DMS 273 (cell line): ENCODE data around the gene GALNT17.
A peak's percentile ranks its signal among the peaks of the same experiment; 100 is the strongest.

ENCODE experiments used
- DNase-seq: peaks from one replicate; lab custom pipeline; 2025; ENCODE audit not compliant: unreplicated experiment; lab: John Stamatoyannopoulos, UW

Gene GALNT17

DNA sequence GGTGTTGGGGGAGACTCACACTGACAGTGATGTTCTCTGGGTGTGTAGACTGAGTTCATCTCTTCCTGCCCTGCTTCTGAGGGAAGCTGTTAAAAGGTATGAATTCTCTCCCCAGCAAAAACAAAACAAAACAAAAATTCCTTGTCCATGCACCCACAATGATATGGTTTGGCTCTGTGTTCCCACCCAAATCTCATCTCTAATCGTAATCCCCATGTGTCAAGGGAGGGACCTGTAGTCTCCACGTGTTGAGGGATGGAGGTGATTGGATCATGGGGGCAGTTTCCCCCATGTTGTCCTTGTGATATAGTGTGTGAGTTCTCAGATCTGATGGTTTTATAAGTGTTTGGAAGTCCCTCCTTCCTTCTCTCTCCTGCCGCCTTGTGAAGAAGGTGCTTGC lies 245.5 kb downstream of the GALNT17 start:
- DNase-seq = no peak

DNA sequence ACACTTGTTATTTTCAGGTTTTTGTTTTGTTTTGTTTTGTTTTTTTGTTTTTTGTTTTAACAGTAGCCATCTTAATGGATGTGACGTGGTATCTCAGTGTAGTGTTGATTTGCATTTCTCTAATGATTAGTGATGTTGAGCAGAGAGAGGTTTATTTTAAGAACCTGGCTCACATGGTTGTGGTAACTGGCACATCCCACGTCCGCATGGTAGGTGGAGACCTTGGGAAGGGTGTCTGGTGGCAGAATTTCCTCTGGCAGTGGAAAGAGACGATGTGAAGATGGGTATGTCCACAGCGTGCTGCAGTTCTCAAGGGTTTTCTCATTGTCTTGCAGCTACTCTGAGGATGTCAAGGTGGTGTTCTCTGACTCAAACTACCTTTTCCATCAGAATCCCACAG lies 252.2 kb downstream of the GALNT17 start:
- DNase-seq = no peak

DNA sequence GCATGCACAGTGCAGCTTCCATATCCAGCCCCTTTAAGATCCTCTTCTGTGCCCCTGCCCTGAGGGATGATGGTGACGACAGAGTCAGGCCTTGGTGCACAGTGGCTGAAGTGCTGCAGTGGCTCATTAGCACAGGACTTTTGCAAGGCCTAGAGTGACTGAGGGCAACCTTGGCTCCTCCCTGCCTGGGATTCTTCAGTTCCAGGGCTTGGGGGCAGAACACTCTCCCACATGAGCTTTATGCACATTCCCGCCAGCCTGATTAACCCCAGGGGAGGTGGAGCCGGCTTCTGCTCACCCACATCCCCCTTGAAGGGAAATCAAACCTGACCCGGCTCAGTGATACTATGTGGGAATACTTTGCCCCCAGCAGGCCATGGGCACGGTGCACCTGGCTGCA lies 253.4 kb downstream of the GALNT17 start:
- no peak for DNase-seq

- DNase-seq = no peak
Measured at GRCh38 chr7:71386152-71386785, 254.3 kb downstream of the GALNT17 start.

DNA sequence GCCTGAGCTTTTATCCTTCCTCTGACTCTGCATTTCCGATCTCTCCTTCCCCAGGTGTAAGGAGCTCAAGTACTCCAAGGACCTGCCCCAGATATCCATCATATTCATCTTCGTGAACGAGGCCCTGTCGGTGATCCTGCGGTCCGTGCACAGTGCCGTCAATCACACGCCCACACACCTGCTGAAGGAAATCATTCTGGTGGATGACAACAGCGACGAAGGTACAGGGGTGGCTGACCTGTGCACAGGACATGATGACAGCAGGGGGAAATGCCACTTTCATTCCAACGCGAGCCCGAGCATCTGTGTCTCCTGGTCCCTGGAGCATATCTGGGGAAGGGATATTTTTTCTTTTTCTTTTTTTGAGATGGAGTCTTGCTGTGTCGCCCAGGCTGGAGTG lies 256.2 kb downstream of the GALNT17 start:
- DNase-seq = no peak

DNA sequence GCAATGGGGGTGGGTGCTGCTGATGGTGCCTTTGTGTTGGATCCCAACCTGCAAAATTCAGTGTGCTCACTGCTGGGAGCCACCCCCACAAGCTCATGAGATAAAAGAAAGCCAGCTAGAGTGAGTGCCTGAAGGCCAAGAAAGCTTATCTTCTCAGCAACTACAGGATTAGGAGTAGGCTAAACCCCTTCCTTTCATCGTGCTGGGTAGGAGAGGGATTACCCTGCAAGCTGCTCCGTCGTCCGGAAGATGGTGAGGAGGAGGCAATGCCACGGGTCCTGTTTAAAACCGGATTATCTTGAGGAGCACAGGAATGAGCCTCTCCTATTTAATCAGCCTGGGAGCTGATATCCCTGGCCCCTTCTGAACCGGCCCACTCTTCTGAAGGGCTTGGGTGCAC lies 258.0 kb downstream of the GALNT17 start:
- no peak for DNase-seq

DNA sequence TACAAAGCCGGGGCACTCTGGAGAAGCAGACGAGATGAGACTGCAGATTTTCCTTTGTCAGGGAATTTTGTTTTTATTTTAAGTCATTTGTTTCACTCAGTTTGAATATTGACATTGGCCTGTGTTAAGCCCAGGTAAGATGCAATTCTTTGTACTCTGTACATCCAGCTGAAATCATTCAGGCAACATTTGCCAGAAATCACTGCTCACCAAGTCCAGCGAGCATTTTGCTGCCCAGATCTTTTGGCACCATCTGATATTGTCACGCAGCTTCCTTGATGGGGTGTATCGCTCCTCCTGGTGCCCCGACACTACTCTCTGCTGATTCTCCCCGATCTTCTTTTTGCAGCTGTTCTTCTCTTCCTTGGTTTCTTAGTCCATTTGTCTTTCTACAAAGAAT lies 261.7 kb downstream of the GALNT17 start:
- no peak for DNase-seq

DNA sequence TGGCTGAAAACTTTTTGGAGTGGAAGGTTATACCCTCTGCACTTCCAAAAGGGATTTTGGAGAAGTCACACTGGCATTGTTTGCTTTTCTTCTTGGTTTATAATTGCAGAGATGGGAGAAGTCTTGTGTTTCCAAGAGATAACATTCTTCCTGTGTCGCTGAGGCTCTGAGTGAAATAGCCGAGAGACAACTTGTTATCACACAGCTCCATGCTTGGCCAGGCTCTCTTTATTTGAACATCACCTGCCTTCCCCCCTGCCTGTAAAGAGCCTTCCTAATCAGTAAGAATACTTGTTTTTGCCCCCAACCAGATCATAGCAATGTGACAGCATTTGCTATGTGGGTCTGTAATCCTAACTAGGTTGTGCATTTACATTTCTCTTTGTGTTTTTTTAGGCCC lies 270.7 kb downstream of the GALNT17 start:
- DNase-seq = no peak

DNA sequence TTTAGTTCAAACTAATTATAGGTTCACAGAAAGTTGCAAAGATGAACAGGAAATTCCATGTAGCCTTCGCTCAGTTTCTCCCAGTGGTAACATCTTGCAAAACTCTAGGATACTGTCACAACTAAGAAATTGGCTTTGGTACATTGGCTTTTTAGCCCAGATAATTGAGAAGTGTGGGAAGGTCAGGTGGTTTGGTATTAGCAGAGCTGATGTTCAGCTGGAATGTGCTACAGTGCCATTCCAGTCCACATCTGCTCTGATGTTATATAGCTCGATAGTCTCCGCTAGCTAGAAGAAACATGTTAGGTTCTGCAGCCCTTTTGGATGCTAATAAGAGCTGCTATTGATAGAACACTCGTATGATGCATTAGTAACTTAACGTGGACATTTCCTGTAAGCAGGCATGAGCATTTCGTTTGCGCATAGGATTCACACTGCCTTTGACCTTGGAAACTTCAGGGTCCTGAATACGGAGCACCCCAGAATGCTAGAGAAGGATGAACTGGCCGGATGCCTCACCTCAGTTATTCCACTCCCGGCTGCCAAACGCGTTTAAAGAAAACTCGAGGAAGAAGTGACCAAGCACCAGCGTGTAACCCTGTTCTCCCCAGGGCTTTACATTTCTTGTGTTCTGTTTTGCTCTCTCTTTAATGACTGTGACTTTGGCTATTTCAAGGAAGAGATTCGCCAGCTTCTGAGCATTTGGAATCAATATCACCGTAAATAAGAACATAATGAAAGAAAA lies 271.4 kb downstream of the GALNT17 start:
- DNase-seq = no peak

- DNase-seq = no peak
Measured at GRCh38 chr7:71404726-71405345, 272.9 kb downstream of the GALNT17 start.

- DNase-seq = peak; percentile 98
Measured at GRCh38 chr7:71408271-71408670, 276.3 kb downstream of the GALNT17 start.

DNA sequence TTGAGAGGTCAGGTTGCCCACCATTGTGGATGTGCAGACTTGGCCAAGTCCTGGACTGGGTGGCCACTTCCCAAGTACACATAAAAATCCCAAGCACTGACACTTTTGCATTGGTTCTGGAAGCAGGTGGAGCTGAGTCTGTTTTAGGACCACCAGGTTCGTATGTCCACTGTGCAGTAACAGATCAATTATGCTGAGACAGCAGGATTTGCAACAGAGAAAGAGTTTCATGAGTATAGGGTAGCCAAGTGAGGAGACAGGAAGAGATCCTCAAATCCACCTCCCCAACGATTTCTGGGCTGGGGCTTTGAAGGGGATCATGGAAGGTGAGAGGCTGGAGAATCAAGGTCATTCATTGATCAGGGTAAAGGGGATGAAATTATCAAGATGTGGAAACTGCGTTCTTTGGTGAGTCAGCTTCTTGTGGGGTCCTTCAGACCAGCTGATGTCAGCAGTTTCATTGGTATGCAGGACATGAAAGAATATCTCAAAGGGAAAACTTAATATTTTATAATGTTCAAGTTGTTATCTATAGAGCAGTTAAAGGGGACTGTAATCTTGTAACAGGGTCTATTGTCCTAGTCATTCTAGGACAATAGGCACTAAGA lies 277.7 kb downstream of the GALNT17 start:
- no peak for DNase-seq

DNA sequence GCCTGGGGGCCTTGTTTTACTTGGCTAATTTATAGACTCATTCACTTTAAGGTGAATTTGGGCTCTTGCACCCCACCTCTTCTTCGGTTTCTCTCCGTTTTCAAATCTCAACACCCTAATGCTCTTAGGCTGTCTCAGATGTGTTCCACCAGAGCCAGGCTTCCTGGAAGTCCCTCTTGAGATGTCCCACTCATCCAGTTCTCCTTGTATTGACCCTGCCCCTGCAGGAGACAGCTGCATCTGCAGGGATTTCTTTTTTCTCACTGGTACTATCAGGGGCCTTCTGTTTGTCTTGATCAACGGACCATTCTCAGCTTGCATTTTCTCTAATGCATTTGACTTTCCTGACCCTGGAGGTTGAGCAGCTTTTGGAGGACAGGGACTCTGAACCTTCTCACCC lies 279.5 kb downstream of the GALNT17 start:
- peak; percentile 22 for DNase-seq

GRCh38 chr7:71414490-71414889 lies 282.5 kb downstream of the GALNT17 start:
- peak; percentile 37 for DNase-seq

DNA sequence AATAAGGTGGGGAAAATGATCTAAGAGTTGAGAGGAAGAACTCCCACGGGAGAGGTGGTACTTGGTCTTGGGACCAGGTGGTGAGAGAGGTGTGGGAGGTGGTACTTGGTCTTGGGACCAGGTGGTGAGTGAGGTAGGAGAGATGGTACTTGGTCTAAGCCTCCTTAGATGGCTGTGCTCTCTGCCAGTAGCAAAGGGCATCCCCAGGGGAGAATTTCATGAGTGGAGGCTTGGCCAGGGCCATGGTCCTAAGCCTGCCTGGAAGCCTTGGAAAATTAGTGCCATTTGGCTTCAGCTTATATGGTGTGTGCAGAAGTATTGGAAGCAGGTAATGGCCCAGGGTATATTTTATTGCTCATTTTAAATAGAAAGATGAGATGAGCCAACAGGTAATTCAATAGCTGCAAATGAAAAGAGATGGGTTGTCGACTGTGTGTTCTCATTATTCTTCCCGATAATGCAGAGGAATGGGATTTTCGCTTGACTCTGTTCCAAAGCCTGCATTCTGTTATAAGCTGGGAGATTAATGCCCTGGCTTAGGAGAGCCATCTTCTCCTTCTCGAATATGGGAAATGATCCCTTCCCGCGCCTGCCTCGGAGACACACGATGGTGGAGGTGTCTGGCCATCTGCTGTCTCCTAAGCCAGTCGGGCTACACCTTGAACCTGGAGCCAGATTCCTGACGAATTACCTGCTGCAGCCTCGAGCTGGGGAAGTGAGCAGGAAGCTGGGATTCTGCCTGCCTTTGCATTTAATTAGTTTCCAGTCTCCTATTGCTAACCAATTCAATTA lies 287.8 kb downstream of the GALNT17 start:
- DNase-seq = no peak

DNA sequence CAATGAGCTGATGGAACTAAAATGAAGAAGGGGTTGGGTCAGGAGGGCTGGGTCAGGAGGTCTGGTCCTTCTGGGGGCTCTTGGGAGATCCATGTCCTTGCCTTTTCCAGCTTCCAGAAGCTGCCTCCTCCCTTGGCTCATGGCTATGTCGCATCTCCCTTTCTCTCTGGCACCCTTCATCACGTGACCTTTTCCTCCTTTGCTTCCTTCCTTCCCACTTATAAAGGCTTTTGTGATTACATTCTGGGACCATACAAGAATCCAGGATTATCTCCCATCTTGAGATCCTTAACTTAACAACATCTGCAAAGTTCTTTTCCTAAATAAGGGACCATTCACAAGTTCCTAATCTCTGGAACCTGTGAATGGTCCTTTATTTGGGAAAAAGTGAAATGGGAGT lies 290.2 kb downstream of the GALNT17 start:
- DNase-seq = no peak

DNA sequence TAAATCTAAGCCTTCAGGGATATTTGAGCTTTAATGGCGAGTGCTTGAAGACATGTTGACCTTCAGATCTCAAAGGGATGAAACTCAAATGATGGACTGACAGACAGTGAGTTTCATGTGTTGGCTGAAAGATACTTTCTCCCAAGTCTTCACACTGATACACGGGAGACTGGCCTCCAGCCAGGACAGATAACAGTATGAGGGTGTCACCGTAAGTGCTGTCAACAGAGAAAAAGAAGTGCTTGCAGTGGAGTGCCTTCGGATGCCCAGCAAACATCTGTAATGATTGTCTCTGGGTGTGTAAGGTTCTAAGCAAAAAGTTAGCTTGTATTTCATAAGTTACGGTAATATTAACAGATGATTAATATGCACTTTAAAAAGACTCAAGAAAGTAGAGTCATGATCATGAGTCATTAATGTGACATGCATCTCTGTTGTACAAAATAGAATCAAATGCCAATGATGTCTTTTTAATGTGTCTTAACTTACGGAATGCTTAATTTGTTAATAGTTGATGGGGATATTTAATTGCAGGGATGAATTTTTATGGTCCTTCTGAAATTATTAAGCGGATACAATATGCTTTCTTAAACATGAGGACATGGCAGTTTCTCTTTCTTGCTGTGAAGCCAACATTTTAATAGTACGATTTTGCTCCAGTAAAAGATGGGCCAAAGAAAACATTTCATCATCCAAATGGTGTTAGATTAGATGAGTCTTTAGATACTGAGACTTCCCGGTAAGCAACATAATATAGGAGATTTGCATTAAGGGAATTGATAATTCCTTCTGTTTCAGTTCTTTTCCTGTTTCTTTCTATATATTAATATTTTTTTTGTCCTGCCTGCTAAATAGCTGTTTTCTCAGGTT lies 292.5 kb downstream of the GALNT17 start:
- no peak for DNase-seq

- DNase-seq = no peak
Measured at GRCh38 chr7:71429083-71429482, 297.1 kb downstream of the GALNT17 start.

GRCh38 chr7:71430246-71430645 lies 298.3 kb downstream of the GALNT17 start:
- peak; percentile 58 for DNase-seq

GRCh38 chr7:71439321-71439720 lies 307.4 kb downstream of the GALNT17 start:
- DNase-seq = no peak
